Retinal pigment epithelial cell (primary cell): ENCODE results near the gene GATA6.

ENCODE experiments used
- DNase-seq: peaks from one replicate; pipeline ENCODE4 v3.0.0-alpha.2; 2010; ENCODE audit warnings: low read depth
- H3K4me3 ChIP-seq: 2 replicates; pipeline ENCODE4 v1.5.1; 2011; ENCODE audit warnings: mild to moderate bottlenecking, low read length, control low read depth, moderate library complexity
- TF ChIP-seq, protein P1 (sequence below): conservative IDR thresholded peaks from 2 replicates; pipeline ENCODE4 v1.5.1; 2011; ENCODE audit warnings: low read depth, low read length, control low read depth, inconsistent platforms

The GATA6 gene

DNA sequence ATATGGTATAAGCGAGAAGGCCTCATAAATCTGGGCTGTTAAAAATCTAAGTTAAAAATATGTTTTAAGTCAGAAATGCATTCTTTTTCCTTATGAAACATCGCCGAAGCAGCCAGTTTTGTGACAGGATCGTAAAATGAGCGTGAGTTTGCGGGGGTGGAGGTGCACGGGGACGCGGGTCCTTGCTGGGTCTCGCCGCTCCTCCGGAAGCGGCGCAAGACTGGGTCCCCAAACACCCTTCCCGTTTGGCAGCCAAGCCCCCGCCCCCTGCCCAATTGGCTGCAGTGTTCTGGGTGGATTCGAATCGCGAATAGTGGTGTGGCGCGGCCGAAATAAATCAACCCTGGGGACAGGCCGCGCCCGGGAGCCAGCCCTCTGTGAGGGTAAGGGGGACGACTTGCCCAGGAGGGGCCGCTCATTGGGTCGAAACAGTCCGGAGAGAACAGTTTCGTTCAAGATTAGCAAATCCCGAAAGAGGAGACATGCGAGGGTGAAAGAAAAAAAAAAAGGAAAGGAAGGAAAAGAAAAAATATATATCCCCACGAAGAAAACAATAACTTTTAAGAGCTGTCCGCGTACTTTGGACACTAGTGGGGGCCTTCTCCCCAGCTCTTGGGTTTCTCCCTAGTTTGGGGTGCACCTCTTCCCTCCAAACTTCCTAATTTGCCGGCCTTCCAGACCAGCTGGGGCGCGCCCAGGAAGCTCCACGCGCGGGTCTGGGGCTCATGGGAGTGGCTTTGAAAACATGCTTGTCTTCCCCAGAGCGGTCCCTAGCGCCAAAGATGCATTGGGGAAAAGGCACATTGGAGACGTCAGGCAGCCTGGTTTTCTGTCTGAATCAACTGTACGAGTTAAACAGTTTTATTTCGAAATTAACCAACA, 3.1 kb upstream of the GATA6 start:
- no peak overlapping the region for H3K4me3 ChIP-seq
- no peak for DNase-seq
- TF ChIP-seq, protein P1, sequence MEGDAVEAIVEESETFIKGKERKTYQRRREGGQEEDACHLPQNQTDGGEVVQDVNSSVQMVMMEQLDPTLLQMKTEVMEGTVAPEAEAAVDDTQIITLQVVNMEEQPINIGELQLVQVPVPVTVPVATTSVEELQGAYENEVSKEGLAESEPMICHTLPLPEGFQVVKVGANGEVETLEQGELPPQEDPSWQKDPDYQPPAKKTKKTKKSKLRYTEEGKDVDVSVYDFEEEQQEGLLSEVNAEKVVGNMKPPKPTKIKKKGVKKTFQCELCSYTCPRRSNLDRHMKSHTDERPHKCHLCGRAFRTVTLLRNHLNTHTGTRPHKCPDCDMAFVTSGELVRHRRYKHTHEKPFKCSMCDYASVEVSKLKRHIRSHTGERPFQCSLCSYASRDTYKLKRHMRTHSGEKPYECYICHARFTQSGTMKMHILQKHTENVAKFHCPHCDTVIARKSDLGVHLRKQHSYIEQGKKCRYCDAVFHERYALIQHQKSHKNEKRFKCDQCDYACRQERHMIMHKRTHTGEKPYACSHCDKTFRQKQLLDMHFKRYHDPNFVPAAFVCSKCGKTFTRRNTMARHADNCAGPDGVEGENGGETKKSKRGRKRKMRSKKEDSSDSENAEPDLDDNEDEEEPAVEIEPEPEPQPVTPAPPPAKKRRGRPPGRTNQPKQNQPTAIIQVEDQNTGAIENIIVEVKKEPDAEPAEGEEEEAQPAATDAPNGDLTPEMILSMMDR = no peak

GRCh38 chr18:22167091-22167470, 2.3 kb upstream of the GATA6 start:
- no peak for DNase-seq
- H3K4me3 ChIP-seq = no peak overlapping the region
- TF ChIP-seq, protein P1 = no peak

GRCh38 chr18:22167471-22168241, 1.7 kb upstream of the GATA6 start:
- H3K4me3 ChIP-seq = no peak overlapping the region
- no peak for DNase-seq
- TF ChIP-seq, protein P1 = no peak

DNA sequence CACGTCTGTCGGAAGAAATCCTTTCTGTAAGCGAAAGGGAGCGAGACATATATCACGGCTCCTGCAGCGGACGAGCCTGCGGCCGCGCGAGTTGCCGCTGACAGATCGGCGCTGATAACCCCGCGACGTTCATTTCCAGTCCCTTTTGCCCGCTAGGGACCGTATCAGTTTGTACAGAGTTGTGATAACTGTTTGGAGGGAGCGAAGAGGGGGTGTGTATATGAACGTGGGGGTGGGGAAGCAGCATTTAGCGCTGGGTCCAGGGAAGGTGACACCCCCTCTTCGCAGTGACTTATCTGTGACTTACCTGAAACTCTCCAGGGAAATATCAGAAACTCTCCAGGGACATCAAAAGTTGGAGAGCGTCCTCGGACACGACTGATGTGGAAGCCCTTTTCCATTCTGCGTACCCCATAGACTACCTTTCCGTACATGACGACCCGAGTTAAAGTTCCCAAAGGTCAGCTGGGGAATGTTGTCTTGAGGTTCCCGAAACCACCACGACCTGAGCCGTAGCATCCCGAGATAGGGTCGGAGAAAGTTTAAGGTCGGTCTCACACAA, 948 bp upstream of the GATA6 start:
- no peak for DNase-seq
- peak overlapping the region; percentile 85 for H3K4me3 ChIP-seq
- TF ChIP-seq, protein P1 = no peak

DNA sequence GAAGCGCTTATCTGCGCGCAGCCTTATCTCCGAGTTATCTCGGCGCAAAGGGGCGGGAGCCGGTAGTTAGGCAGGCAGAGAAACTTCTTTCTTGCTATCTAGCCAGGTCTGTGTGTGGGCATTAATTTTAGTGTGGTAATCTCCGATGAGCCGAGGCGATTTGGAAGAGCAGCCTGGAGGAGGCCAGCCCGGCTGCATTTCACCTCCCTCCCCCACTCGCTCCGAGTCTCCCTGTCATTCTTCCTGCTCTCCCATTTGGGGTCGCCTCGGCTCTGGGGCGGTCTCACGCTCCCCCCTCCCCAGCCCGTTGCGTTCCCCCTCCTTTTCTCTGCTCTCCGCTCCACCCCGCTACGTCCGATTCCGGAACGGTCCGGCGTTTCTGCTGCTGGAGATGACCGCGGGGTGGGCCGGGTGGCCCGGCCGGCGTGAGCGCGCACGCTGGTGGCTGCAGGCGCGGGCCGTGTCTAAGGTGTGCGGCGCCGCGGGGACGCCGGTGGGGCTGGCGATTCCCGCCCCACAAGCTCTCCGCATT, 566 bp downstream of the GATA6 start:
- peak overlapping the region; percentile 85 for H3K4me3 ChIP-seq
- no peak for DNase-seq
- TF ChIP-seq, protein P1 = no peak

DNA sequence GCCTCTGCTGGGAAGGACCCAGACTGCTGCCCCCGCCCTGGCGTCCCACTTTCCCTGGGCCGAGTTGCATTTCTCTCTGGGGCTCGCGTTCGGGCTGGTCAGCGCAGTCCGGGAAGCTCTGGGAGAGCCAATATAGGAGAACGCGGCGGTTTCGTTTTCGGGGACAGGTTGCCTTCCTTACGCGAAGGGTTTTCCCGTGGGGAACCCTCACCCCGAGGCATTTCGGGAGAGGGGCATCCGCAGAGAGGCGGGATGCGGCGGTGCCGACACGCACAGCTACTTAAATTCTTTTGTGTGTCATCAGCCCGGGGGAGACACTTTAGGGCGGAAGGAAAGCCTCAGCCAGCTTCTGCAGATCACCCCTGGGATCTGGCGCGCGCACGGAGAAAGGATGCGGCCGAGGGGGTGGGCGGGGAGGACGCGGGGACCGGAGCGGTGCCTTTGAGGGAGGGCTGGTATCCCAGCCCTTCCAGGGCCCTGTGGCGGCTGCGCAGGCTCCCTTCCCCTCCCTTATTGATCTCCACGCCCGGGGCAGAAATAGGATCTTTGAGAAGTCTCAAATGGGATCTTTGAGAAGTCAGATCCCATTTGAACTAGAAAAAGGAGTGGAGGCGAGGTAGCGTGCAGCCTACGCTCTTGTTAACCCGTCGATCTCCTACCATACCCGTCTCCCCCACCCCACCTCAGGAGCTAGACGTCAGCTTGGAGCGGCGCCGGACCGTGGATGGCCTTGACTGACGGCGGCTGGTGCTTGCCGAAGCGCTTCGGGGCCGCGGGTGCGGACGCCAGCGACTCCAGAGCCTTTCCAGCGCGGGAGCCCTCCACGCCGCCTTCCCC, 1.2 kb downstream of the GATA6 start:
- TF ChIP-seq, protein P1 = no peak
- DNase-seq = no peak
- peak overlapping the region; percentile 85 for H3K4me3 ChIP-seq
